Astrocyte of the cerebellum (primary cell): ENCODE data around the gene CFAP299.

ENCODE experiments used
- DNase-seq: peaks from one replicate; pipeline ENCODE4 v3.0.0-alpha.2; 2011; ENCODE audit warnings: low read depth
- H3K4me3 ChIP-seq: 2 replicates; pipeline ENCODE4 v1.5.1; 2011; ENCODE audit warnings: mild to moderate bottlenecking, low read depth, low read length, moderate library complexity
- in situ Hi-C: cut with HindIII; loops from 2 replicates; pipeline ENCODE4 v1.10.0; 2017; ENCODE audit warnings: low sequenced_read_pairs
- TF ChIP-seq, protein P1 (sequence below): IDR thresholded peaks from 2 replicates; pipeline ENCODE4 v1.5.1; 2012; ENCODE audit warnings: low read length, low read depth, moderate library complexity, mild to moderate bottlenecking; ENCODE audit errors: missing control alignments

The CFAP299 gene

GRCh38 chr4:80710748-80711451, 375.4 kb downstream of the CFAP299 start:
- no peak overlapping the region for H3K4me3 ChIP-seq
- no peak for DNase-seq
- TF ChIP-seq, protein P1, sequence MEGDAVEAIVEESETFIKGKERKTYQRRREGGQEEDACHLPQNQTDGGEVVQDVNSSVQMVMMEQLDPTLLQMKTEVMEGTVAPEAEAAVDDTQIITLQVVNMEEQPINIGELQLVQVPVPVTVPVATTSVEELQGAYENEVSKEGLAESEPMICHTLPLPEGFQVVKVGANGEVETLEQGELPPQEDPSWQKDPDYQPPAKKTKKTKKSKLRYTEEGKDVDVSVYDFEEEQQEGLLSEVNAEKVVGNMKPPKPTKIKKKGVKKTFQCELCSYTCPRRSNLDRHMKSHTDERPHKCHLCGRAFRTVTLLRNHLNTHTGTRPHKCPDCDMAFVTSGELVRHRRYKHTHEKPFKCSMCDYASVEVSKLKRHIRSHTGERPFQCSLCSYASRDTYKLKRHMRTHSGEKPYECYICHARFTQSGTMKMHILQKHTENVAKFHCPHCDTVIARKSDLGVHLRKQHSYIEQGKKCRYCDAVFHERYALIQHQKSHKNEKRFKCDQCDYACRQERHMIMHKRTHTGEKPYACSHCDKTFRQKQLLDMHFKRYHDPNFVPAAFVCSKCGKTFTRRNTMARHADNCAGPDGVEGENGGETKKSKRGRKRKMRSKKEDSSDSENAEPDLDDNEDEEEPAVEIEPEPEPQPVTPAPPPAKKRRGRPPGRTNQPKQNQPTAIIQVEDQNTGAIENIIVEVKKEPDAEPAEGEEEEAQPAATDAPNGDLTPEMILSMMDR: no peak
- in situ Hi-C loops: no loop called here

DNA sequence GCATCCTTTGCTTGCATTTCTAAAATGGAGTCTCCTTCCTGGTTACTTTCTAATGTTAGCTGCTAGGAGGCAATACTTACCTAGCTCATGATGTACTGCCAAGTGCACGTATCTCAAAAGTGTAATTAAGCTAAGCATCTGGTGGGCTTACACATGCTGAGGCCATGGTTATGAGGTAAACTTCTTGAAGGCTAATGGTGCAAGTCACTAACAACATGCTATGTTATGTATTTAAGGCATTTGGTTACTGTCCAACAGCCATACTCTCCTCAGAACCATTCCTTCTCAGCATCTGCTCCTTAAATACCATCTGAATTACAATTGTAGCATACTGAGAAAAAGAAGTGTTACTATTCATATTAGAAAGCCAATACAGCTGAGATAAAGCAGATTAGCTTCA, 376.4 kb downstream of the CFAP299 start:
- no peak for DNase-seq
- in situ Hi-C loops: no loop called here

GRCh38 chr4:80713409-80713808, 377.9 kb downstream of the CFAP299 start:
- in situ Hi-C loops: no loop called here
- TF ChIP-seq, protein P1: no peak
- H3K4me3 ChIP-seq: no peak overlapping the region
- no peak for DNase-seq

More for the DNA sequence above, 376.4 kb downstream of the CFAP299 start:
- H3K4me3 ChIP-seq: no peak overlapping the region
- TF ChIP-seq, protein P1: no peak

DNA sequence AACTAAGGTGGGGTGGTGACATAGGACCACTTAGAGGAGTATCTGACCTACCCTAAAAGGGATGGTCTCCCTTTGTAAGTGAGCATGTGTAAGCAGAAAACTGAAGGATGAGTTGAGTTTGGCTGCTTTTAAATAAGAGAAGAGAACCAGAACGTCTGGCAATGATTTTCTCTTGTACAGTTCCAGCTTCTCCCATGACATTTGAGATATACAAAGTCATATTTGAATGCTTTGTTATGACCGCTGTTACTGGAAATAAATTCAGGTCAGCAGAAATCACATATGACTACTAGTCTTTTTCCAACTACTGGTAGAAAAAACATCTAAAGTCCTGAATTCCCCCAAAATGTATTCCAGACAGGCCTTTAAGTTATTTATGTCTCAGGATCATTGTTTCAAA, 381.7 kb downstream of the CFAP299 start:
- DNase-seq: no peak
- in situ Hi-C loops: no loop called here
- TF ChIP-seq, protein P1: no peak
- H3K4me3 ChIP-seq: no peak overlapping the region

DNA sequence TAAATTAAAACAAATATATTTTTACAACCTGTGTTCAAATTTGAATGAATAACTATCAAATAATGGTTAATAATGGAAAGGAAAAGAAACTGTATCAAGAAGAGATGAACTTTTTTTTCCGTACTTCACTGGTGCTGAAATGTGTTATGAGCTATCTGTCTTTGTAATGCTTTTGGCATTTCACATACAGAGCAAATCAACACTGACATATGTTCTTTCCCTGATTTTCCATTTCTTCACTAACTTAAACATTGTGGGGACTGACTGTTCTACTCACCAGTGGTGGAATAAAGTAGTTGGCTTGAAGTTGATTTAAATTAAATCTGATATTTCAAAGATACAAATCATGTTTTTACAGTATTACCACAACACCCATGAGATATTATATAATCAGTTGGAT, 390.9 kb downstream of the CFAP299 start:
- no peak for DNase-seq
- no peak overlapping the region for H3K4me3 ChIP-seq
- in situ Hi-C loops: no loop called here
- TF ChIP-seq, protein P1: no peak

- no peak for DNase-seq
- in situ Hi-C loops: no loop called here
- no peak overlapping the region for H3K4me3 ChIP-seq
- TF ChIP-seq, protein P1: no peak
Measured at GRCh38 chr4:80730158-80730557, 394.6 kb downstream of the CFAP299 start.
